ENCODE results near the gene NBPF26.
"Not testable (repeated sequence)": the region's sequence is repeated elsewhere in the genome, so short reads cannot be mapped to it uniquely, and the experiment has no call there.

Gene NBPF26

GRCh38 chr1:120859615-120860234 lies 136.0 kb downstream of the NBPF26 start:
- not testable (repeated sequence) for DNase-seq

GRCh38 chr1:120878206-120878605 lies 154.5 kb downstream of the NBPF26 start:
- DNase-seq, result not testable (repeated sequence)

- not testable (repeated sequence) for DNase-seq
Measured at GRCh38 chr1:120880056-120880455, 156.3 kb downstream of the NBPF26 start.

GRCh38 chr1:120881934-120882333 lies 158.2 kb downstream of the NBPF26 start:
- not testable (repeated sequence) for DNase-seq

All from DMS153 (cell line).